Smooth muscle cell (in vitro differentiated cells): Measurements from ENCODE around the gene ZBTB46. TPM values are rescaled to one million over a fixed set of nuclear protein-coding genes. Genes with fewer than 3 reads are reported as not detected.

Experiments used
- DNase-seq: peaks from one replicate; lab custom pipeline; 2025; ENCODE audit not compliant: unreplicated experiment; lab: John Stamatoyannopoulos, UW
- H2AFZ ChIP-seq: fragments of 200-600 bp; sonication (generic); 2 replicates; pipeline ENCODE4 v1.6.0; 2016; ENCODE audit warnings: antibody characterized with exemption, low read depth, mild to moderate bottlenecking
- H3F3A ChIP-seq: fragments of 200-600 bp; sonication (generic); 2 replicates; pipeline ENCODE4 v1.6.0; 2017; ENCODE audit warnings: antibody characterized with exemption, low read depth
- H3K27ac ChIP-seq: fragments of 200-600 bp; sonication (generic); 2 replicates; pipeline ENCODE4 v1.5.1; 2016; ENCODE audit warnings: low read depth, mild to moderate bottlenecking
- H3K27me3 ChIP-seq: fragments of 200-600 bp; sonication (generic); 2 replicates; pipeline ENCODE4 v1.6.1; 2016; ENCODE audit warnings: low read depth, mild to moderate bottlenecking
- H3K36me3 ChIP-seq: fragments of 200-600 bp; sonication (generic); 2 replicates; pipeline ENCODE4 v1.5.1; 2016; ENCODE audit warnings: low read depth
- H3K4me1 ChIP-seq: fragments of 200-600 bp; sonication (generic); 2 replicates; pipeline ENCODE4 v1.5.1; 2016; ENCODE audit warnings: low read depth
- H3K4me2 ChIP-seq: fragments of 200-600 bp; sonication (generic); 2 replicates; pipeline ENCODE4 v1.6.0; 2016; ENCODE audit warnings: mild to moderate bottlenecking
- H3K4me3 ChIP-seq: fragments of 200-600 bp; sonication (generic); 2 replicates; pipeline ENCODE4 v1.5.1; 2016; ENCODE audit warnings: mild to moderate bottlenecking
- H3K79me2 ChIP-seq: fragments of 200-600 bp; sonication (generic); 2 replicates; pipeline ENCODE4 v1.6.0; 2016; ENCODE audit warnings: low read depth, mild to moderate bottlenecking
- H3K9ac ChIP-seq: fragments of 200-600 bp; sonication (generic); 2 replicates; pipeline ENCODE4 v1.6.0; 2016; ENCODE audit warnings: low read depth
- H3K9me3 ChIP-seq: fragments of 200-600 bp; sonication (generic); replicated peaks from 2 replicates; pipeline ENCODE4 v1.5.1; 2016; ENCODE audit warnings: low read depth
- H4K20me1 ChIP-seq: fragments of 200-600 bp; sonication (generic); 2 replicates; pipeline ENCODE4 v1.6.0; 2016; ENCODE audit warnings: low read depth
- WGBS: methylation state at CpG from one replicate; pipeline ENCODE4 v1.1.7; 2016; ENCODE audit warnings: low lambda C conversion rate; 5-methylcytosine and 5-hydroxymethylcytosine counted together
- polyA plus RNA-seq: library from polyadenylated mRNA; unstranded; fragments of >200 nt; fragmentation: Nextera tagmentation; extraction: Ambion mirVana; gene quantifications from 2 replicates; pipeline ENCODE4 v1.2.1, GENCODE V29; 2016
- total RNA-seq: library from RNA; depleted of rRNA; stranded (reverse); fragments of >200 nt; gene quantifications from 2 replicates; pipeline ENCODE4 v1.2.3, GENCODE V29; 2014
- TF ChIP-seq, protein P1 (sequence below): fragments of 200-600 bp; sonication (generic); IDR thresholded peaks from 2 replicates; pipeline ENCODE4 v1.5.1; 2017; ENCODE audit warnings: borderline replicate concordance, mild to moderate bottlenecking, antibody characterized with exemption; ENCODE audit not compliant: insufficient read depth, poor library complexity, severe bottlenecking

Gene ZBTB46
- total and polyA plus RNA-seq, 2 experiments from 2014 or later, result 2.3 to 2.7 TPM

DNA sequence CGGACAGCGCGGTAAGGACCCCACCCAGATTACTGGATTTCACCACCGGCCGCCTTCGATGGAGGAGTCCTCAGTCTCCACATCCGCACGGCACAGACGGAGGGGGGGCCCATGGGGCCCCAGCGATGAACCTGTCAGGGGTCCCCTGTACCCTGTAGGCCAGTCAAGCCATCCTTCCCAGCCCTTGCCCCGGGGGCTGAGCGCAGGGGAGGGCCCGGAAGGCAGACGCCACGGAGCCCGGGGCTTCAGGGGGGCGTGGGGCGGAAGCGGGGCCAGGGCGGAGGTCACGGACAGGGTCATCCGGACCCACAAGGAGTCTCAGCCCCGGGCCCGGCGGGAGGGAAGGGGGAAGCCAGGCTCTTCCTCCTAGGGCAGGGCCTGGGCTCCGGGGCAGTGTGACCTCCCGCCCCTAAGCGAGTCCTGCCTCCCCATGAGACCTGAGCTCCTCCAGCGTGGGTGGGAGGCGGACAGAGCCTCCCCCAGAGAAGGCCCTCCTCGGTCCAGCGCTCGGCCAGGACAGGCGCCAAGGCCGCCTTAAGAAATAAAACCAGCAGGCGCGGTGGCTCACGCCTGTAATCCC is 22.8 kb downstream of the ZBTB46 start:
- TF ChIP-seq, protein P1, sequence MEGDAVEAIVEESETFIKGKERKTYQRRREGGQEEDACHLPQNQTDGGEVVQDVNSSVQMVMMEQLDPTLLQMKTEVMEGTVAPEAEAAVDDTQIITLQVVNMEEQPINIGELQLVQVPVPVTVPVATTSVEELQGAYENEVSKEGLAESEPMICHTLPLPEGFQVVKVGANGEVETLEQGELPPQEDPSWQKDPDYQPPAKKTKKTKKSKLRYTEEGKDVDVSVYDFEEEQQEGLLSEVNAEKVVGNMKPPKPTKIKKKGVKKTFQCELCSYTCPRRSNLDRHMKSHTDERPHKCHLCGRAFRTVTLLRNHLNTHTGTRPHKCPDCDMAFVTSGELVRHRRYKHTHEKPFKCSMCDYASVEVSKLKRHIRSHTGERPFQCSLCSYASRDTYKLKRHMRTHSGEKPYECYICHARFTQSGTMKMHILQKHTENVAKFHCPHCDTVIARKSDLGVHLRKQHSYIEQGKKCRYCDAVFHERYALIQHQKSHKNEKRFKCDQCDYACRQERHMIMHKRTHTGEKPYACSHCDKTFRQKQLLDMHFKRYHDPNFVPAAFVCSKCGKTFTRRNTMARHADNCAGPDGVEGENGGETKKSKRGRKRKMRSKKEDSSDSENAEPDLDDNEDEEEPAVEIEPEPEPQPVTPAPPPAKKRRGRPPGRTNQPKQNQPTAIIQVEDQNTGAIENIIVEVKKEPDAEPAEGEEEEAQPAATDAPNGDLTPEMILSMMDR, result no peak
- Histone ChIP-seq H3K4me2 (no peak overlapping the region), H3K4me3 (no peak overlapping the region), H4K20me1 (peaks cover 43% of the 10 kb centered on the region), H3K27me3 (no peaks in the 10 kb centered on the region), H3K36me3 (no peaks in the 10 kb centered on the region), H3F3A (no peaks in the 10 kb centered on the region), H3K4me1 (no peaks in the 10 kb centered on the region), H3K79me2 (peaks cover 11% of the 10 kb centered on the region), H3K9me3 (no peaks in the 10 kb centered on the region), H3K27ac (no peak overlapping the region), H2AFZ (no peak overlapping the region), H3K9ac (no peak overlapping the region)
- 97% methylated on average over 37 of the region's 38 CpGs for WGBS
- no peak for DNase-seq

DNA sequence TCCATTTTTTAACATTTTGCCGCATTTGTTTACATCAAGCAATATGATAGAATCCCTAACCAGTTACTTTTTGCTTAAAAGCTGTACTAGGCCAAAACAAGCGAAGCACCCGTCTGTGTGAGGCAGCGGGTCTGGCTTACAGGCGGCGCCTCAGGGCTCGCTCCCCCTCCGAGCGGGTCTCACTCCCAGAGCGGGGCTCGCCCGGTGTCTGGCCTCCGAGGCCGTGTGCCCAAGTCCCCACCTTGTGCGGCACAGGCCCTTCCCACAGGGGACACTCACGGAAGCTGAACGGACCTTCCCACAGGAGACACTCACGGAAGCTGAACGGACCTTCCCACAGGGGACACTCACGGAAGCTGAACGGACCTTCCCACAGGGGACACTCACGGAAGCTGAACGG is 23.4 kb downstream of the ZBTB46 start:
- H3K9me3 ChIP-seq, result no peaks in the 10 kb centered on the region

DNA sequence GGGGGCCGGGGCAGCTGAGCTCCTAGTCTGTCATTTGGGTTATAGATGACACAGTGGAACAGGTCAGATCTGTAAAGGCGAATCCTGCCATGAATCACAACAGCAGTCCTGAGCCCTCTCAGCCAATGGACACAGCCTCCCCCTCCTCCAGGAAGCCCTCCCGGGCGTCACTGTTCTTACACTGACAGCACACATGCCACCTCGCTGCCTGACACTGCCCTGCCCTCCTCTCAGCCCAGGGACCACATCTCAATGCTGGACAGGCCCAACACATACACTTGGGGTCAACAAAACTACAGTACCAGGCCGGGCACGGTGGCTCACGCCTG is 26.8 kb downstream of the ZBTB46 start:
- Histone ChIP-seq H3K79me2 (peaks cover 9% of the 10 kb centered on the region), H4K20me1 (peaks cover 18% of the 10 kb centered on the region), H3K27ac (no peak overlapping the region), H3K4me1 (no peaks in the 10 kb centered on the region), H3K27me3 (no peaks in the 10 kb centered on the region), H3K9ac (no peak overlapping the region), H2AFZ (no peak overlapping the region), H3F3A (no peaks in the 10 kb centered on the region), H3K4me2 (no peak overlapping the region), H3K4me3 (no peak overlapping the region), H3K36me3 (no peaks in the 10 kb centered on the region), H3K9me3 (no peaks in the 10 kb centered on the region)
- no peak for DNase-seq
- TF ChIP-seq, protein P1, result no peak
- WGBS, result 92% methylated on average over 8 of the region's 8 CpGs

More for the DNA sequence above, 23.4 kb downstream of the ZBTB46 start:
- Histone ChIP-seq H3K36me3 (no peaks in the 10 kb centered on the region), H3K79me2 (peaks cover 11% of the 10 kb centered on the region), H3F3A (no peaks in the 10 kb centered on the region), H3K4me3 (no peak overlapping the region), H3K27me3 (no peaks in the 10 kb centered on the region), H3K9ac (no peak overlapping the region), H4K20me1 (peaks cover 42% of the 10 kb centered on the region), H3K4me2 (no peak overlapping the region), H3K27ac (no peak overlapping the region), H3K4me1 (no peaks in the 10 kb centered on the region), H2AFZ (no peak overlapping the region)
- 96% methylated on average over 23 of the region's 23 CpGs for WGBS
- TF ChIP-seq, protein P1, result no peak
- no peak for DNase-seq
